ENCODE results near the gene VTI1B. TPM values are rescaled to one million over a fixed set of nuclear protein-coding genes. Genes with fewer than 3 reads are reported as not detected.

Gene VTI1B
- total RNA-seq (2021) (131 and 148 TPM in 2 replicates), Bru-seq, nascent RNA (percentile 87 among the genes with signal in this experiment), BruChase-seq, experiment 1, labeled RNA remaining after a 2-hour chase (percentile 86 among the genes with signal in this experiment), BruChase-seq, experiment 2, labeled RNA remaining after a 6-hour chase (percentile 94 among the genes with signal in this experiment)
- long read RNA-seq, full-length matches to known transcripts, result 147 of 171 reads
- long read RNA-seq, partial matches to known transcripts, result 1 of 171 reads
- long read RNA-seq, other reads (novel, unspliced or antisense), result 23 of 171 reads

- peak within 1 kb of the TSS; percentile 98 for H3K4me2 ChIP-seq
- peaks cover 20% of the 10 kb centered on the region for H3K4me1 ChIP-seq (replicated peaks; ENCODE audit: insufficient read depth)
- intact Hi-C loops (cut with micrococcal nuclease; ENCODE audit: unreplicated experiment), result loop anchor here (1.0 kb wide), 1 partner anchor 21 kb away; the partner anchor contains the start of gene RDH11
- H3K79me2 ChIP-seq (ENCODE audit: low read depth), result peaks cover 57% of the 10 kb centered on the region
- peaks cover 40% of the 10 kb centered on the region for H4K20me1 ChIP-seq (ENCODE audit: insufficient read depth)
- H3K4me3 ChIP-seq, result peak within 1 kb of the TSS; percentile 87
- DNase-seq, result peak; percentile 66 to 83
- BruUV-seq (replicated peaks), result no TSS peak
- CTCF ChIA-PET, result interaction anchor here (0.6 to 2.0 kb wide), 2 partner anchors 29 to 56 kb away, joined by 3 to 5 read pairs; no protein-coding TSS in a partner anchor
- H3K9me2 ChIP-seq (ENCODE audit: insufficient read depth), result no peaks in the 10 kb centered on the region
- peaks cover 36% of the 10 kb centered on the region for H3F3A ChIP-seq (ENCODE audit: insufficient read depth, low read depth)
- peak within 1 kb of the TSS; percentile 79 for H3K27ac ChIP-seq
- POLR2A ChIA-PET (ENCODE audit: unreplicated experiment), result interaction anchor here (0.7 kb wide), 1 partner anchor 75 kb away, joined by 3 read pairs; the partner anchor contains the start of gene PIGH
- no peak; the same call in 1 of the 2 replicates for TF ChIP-seq CTCF (conservative IDR thresholded peaks at IDR 0.05)
- TF ChIP-seq EZH2 (IDR thresholded peaks at IDR 0.05; ENCODE audit: low read depth), result no peak
- H3K9me3 ChIP-seq (ENCODE audit: insufficient read depth, low read depth), result no peaks in the 10 kb centered on the region
- peak within 1 kb of the TSS; percentile 94 for H2AFZ ChIP-seq
- H3K27me3 ChIP-seq (ENCODE audit: insufficient read depth, low read depth), result no peaks in the 10 kb centered on the region
- peaks cover 27% of the 10 kb centered on the region for H3K36me3 ChIP-seq (ENCODE audit: low read depth)
Observed at GRCh38 chr14:67674480-67675218, at the start of gene VTI1B. VTI1B (minus strand) TSS chr14:67674632; CDS start chr14:67674489, 143 bp downstream.

GRCh38 chr14:67722293-67722692 lies 47.9 kb upstream of the VTI1B start:
- no TSS peak for BruUV-seq (replicated peaks)
- no peak overlapping the region for H3K4me3 ChIP-seq
- CTCF ChIA-PET, result no interaction called here

More at GRCh38 chr14:67722293-67722692, 47.9 kb upstream of the VTI1B start:
- Histone ChIP-seq H3K79me2 (ENCODE audit: low read depth) (no peaks in the 10 kb centered on the region), H3K27me3 (ENCODE audit: insufficient read depth, low read depth) (no peaks in the 10 kb centered on the region; the same call in 1 of the 2 replicates), H3K36me3 (ENCODE audit: low read depth) (no peaks in the 10 kb centered on the region), H2AFZ (no peak overlapping the region), H3K9me3 (ENCODE audit: insufficient read depth, low read depth) (no peaks in the 10 kb centered on the region), H3F3A (ENCODE audit: insufficient read depth, low read depth) (no peaks in the 10 kb centered on the region), H3K4me1 (replicated peaks; ENCODE audit: insufficient read depth) (0 out of 2 replicates have a peak, but pooled peaks cover 4% of the 10 kb centered on the region), H3K9me2 (ENCODE audit: insufficient read depth) (no peaks in the 10 kb centered on the region), H3K27ac (no peak overlapping the region), H3K4me2 (no peak overlapping the region), H4K20me1 (ENCODE audit: insufficient read depth) (no peaks in the 10 kb centered on the region)
- intact Hi-C loops (cut with micrococcal nuclease; ENCODE audit: unreplicated experiment), result no loop called here
- DNase-seq, result no peak
- TF ChIP-seq EZH2 (IDR thresholded peaks at IDR 0.05; ENCODE audit: low read depth) (no peak), CTCF (conservative IDR thresholded peaks at IDR 0.05) (no peak)
- POLR2A ChIA-PET (ENCODE audit: unreplicated experiment), result no interaction called here
